ENCODE results near the gene SETD1B.

SETD1B gene

GRCh38 chr12:121774968-121775474, 28.8 kb upstream of the SETD1B start:
- DNase-seq (ENCODE audit: low spot score): no peak
- TF ChIP-seq CTCF (IDR thresholded peaks at IDR 0.05; ENCODE audit: extremely low read depth, missing control alignments): no peak

- TF ChIP-seq CTCF (IDR thresholded peaks at IDR 0.05; ENCODE audit: extremely low read depth, missing control alignments): no peak
- DNase-seq (ENCODE audit: low spot score): no peak
These were observed 28.3 kb upstream of the SETD1B start for GRCh38 chr12:121775501-121775900.

- peak; percentile 90 for DNase-seq (ENCODE audit: low spot score)
- TF ChIP-seq CTCF (IDR thresholded peaks at IDR 0.05; ENCODE audit: extremely low read depth, missing control alignments): peak; percentile 88
These were observed 27.4 kb upstream of the SETD1B start for GRCh38 chr12:121776190-121777098.

- no peak for DNase-seq (ENCODE audit: low spot score)
- TF ChIP-seq CTCF (IDR thresholded peaks at IDR 0.05; ENCODE audit: extremely low read depth, missing control alignments): no peak
These were observed 25.0 kb upstream of the SETD1B start for GRCh38 chr12:121778567-121779421.

GRCh38 chr12:121779422-121779895, 24.4 kb upstream of the SETD1B start:
- no peak for TF ChIP-seq CTCF (IDR thresholded peaks at IDR 0.05; ENCODE audit: extremely low read depth, missing control alignments)
- no peak for DNase-seq (ENCODE audit: low spot score)

GRCh38 chr12:121780429-121780828, 23.4 kb upstream of the SETD1B start:
- TF ChIP-seq CTCF (IDR thresholded peaks at IDR 0.05; ENCODE audit: extremely low read depth, missing control alignments): no peak
- DNase-seq (ENCODE audit: low spot score): no peak
